ENCODE data around the gene NECTIN1.
A peak's percentile ranks its signal among the peaks of the same experiment; 100 is the strongest.

The NECTIN1 gene

DNA sequence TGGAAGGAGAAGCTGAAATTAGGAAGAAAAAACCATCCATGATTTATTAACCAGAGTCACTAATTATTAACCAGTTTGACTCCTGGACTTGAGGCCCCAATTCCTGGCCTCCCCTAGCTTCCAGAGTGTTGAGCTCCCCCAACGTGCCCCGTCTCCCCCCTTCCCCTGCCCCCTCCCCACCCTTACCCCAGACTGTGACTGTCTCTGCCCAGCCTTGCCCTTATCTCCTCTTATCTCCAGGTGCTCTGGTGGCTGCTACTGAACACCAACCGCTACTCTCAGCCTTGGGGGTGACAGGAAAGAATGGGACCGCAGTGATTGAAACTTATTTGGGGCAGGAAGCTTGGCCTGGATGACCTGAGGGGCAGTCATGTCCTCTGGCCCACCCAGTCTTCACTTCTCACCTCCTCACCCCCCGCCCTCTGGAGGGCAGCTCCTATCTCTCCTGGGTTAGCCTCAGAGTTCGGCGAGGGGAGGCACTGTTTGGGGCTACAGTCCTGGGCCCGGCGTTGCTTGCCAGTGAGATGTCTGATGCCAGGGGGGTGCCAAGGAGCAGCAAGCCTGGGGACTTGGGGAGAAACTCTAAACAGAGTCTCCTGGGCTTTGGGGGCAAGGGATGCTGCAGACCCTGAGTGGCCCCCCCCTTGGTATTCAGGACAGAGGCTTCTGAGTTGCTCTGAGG, 15.5 kb downstream of the NECTIN1 start:
- no peak overlapping the region for H3K4me3 ChIP-seq (replicated peaks; ENCODE audit: low read depth, low read length)
- no peak for DNase-seq (ENCODE audit: low read depth)
- TF ChIP-seq, protein P1, sequence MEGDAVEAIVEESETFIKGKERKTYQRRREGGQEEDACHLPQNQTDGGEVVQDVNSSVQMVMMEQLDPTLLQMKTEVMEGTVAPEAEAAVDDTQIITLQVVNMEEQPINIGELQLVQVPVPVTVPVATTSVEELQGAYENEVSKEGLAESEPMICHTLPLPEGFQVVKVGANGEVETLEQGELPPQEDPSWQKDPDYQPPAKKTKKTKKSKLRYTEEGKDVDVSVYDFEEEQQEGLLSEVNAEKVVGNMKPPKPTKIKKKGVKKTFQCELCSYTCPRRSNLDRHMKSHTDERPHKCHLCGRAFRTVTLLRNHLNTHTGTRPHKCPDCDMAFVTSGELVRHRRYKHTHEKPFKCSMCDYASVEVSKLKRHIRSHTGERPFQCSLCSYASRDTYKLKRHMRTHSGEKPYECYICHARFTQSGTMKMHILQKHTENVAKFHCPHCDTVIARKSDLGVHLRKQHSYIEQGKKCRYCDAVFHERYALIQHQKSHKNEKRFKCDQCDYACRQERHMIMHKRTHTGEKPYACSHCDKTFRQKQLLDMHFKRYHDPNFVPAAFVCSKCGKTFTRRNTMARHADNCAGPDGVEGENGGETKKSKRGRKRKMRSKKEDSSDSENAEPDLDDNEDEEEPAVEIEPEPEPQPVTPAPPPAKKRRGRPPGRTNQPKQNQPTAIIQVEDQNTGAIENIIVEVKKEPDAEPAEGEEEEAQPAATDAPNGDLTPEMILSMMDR (IDR thresholded peaks at IDR 0.05; ENCODE audit: low read length, missing control alignments): no peak

DNA sequence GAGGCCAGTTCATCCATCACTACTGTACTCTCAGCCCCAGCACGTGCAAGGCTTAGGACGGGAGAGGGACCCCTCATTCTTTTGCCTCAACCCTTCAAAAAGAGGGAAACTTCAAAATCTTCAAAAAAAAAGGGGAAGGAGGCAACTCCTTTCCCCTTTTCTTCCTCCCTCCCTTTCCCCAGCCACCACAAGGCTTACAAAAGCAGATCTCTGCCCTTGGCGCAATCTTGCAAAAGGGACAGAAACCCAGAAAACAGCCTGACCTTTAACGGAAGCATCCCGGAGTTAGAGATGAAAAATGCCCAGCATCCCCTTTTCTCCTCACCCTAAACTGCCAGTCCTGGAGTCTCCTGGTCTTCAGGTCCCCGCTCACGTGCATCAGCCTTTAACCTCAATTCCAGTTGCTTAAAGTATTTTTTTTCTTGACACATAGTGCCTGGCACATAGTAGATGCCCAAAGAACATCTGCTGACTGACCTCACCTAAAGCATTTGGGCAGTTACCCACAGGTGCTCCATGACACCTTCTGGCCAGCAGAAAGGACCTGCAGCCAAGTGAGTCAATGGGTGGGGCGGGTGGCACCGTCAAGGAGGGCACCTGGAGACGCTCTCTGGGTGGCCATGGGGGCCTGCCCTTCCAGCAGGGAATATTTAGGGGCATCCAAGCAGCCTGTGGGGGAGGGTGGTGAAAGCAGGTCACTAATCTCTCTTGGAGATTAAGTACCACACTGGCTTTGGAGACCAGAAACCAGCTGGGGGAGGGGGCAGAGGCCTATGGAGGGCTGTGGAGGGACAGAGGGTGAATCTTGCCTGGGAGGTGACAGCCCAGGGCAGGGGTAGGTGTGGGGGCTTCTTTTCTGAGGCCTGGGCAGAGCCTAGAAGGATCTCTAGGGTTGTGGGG, 16.3 kb downstream of the NECTIN1 start:
- no peak overlapping the region for H3K4me3 ChIP-seq (replicated peaks; ENCODE audit: low read depth, low read length)
- TF ChIP-seq, protein P1 (IDR thresholded peaks at IDR 0.05; ENCODE audit: low read length, missing control alignments): no peak
- no peak for DNase-seq (ENCODE audit: low read depth)

DNA sequence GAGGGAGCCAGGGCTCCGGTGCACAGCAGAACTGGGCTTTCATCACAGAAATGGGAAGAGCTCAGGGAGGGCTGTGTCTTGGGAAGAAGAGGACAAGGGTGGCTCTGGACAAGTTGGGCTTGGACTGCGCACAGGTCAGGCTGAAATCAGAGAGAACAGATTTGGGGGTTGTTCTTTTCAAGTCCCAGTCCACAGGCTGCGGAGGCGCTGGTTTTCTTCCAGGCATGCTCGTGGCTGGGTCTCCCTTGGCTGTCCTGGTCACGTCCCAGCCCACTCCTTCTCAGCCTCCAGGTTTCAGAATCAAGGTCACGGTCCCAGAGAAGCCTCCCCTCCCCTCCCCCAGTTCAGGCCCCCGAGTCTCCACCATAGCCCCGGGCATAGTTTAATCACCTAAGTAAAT, 17.0 kb downstream of the NECTIN1 start:
- no peak overlapping the region for H3K4me3 ChIP-seq (replicated peaks; ENCODE audit: low read depth, low read length)
- TF ChIP-seq, protein P1 (IDR thresholded peaks at IDR 0.05; ENCODE audit: low read length, missing control alignments): no peak

DNA sequence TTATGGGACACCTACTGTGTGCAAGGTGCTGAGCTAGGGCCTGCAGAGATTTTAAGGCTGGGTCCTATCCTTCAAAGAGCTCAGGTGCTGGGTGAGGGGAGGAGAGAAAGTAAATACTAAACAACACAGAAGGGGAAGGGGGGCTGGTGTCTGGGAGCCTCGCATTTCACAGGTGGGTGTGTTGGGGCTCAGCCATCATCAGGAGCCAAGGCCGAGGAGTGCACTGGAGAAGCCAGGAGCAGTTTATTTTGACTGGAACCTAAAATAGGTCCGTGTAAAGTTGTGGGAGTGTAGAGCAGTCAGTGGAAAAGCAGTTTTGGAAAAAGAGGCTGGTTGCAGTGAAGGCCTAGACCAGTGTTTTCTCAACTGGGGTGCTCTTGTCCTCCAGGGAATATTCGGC, 17.5 kb downstream of the NECTIN1 start:
- H3K4me3 ChIP-seq (replicated peaks; ENCODE audit: low read depth, low read length): no peak overlapping the region
- DNase-seq (ENCODE audit: low read depth): no peak
- TF ChIP-seq, protein P1 (IDR thresholded peaks at IDR 0.05; ENCODE audit: low read length, missing control alignments): no peak

More for the DNA sequence above, 17.0 kb downstream of the NECTIN1 start:
- no peak for DNase-seq (ENCODE audit: low read depth)

DNA sequence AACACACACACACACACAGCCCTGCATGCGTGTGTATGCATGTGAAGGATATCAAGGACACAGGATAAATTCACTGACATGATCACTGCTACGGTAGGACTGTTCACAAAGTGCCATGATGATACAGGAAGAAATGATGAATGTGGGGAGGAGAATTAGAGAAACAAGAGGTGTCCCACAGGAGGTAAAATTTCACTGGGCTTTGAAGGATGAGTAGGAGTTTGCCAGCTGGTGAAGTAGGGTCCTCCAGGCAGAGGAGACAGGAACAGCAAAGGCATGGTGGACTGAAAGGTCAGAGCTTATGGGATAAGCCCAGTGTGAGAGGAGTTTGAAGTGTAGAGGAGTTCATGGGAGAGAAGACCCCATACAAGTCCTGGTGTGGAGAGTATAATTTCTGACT, 18.6 kb downstream of the NECTIN1 start:
- no peak for DNase-seq (ENCODE audit: low read depth)
- no peak overlapping the region for H3K4me3 ChIP-seq (replicated peaks; ENCODE audit: low read depth, low read length)
- TF ChIP-seq, protein P1 (IDR thresholded peaks at IDR 0.05; ENCODE audit: low read length, missing control alignments): no peak

DNA sequence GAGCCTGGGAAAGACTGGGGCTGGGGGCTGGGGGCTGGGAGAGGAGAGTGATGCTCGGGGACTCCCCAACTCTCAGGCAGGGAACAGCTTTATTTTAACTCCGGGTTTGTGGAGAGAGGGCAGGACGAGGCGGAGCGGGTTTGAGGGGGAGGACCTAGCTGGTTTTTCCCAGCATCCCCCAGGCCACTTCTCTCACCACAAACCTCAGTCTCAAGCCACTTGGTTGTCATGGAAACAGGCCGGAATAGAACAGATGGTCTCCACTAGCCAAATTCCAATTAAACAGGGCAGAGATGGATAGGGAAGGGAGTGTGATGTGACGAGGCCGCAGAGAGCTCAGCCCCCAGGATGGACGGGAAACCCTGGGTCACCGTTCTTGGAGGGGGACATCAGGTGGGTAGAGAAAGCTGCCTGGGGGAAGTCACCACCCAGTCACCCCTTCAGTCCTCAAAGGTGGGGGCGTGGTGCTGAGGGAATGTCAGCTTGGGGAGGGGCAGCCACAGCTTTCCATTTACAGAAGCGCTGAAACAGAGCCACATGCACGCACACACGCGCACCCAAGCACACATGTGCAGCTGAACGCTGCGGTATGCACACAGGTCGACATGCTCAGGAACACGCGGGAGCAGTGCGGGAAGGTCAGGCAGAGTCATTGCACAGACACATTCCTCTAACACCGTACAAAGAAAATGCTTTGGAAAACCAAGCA, 19.2 kb downstream of the NECTIN1 start:
- TF ChIP-seq, protein P1 (IDR thresholded peaks at IDR 0.05; ENCODE audit: low read length, missing control alignments): no peak
- no peak overlapping the region for H3K4me3 ChIP-seq (replicated peaks; ENCODE audit: low read depth, low read length)
- peak; percentile 56 for DNase-seq (ENCODE audit: low read depth)
